Kidney glomerular epithelial cell (primary cell): ENCODE results near the gene DNAJB14.
"Not testable (repeated sequence)": the region's sequence is repeated elsewhere in the genome, so short reads cannot be mapped to it uniquely, and the experiment has no call there.

Experiments used
- DNase-seq: peaks from one replicate; lab custom pipeline; 2025; lab: John Stamatoyannopoulos, UW

Gene DNAJB14

DNA sequence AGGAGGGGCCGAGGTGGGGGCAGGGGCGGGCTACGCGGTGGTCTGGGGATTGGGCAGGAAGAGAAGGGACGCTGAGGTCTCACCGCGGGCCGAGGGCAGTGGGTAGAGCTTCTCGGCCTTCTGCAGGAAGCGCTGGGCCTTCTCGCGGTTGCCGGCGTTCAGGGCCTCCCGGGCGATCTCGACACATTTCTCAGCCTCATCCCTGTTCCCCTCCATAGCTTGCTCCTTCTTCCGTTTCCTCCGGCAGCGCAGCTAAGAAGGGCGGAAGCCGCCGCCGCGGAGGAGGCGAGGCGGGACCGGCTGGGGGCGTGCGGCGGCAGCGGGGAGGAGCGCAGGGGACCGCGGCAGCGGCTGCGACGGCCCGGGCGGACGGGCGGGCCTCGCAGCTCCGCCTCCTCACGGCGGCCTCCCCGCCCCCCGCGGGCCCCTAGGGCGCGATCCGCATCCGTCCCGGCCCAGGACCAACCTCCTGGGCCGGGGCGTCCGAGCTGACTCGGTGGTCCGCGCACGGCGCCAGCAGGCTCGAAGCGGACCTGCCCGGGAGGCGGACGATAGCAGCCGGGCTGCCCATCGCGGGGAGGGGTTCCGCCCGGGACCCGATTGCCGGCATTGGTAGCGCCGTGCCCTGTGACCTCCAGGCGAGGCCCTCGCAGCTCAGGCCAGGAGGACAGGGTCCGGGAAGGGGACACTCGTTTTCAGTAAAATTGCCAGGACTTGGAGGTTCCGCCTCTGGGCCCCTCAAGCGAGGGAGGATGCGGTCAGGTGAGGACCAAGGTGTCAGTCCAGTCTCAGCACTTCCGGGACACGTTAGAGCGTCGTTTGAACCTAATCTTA is at the start of gene DNAJB14:
Gene DNAJB14, minus strand, starts transcription at position 263 of the 834 bp plus-strand sequence. Its CDS starts 47 bp downstream, at position 216.
- peak; percentile 39 for DNase-seq

DNA sequence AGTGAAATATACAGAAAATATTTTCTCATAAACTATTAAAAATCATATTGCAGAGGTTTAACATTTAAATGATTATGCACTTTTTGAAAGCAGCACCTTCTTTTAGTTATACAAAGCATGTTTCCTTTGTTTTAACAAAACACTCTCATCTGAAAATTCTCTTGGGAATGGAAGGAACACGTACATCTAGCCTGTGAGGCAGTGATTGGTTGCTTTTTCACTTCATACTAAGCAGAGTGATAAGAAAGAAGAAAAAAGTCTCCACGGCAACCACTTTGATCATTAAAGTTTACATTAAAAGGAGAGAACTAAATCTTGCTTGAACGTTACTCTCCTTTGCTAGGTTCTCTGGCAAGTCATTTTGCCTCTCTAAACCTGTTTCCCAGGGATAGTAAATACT is 45.3 kb upstream of the DNAJB14 start:
- no peak for DNase-seq

- DNase-seq = no peak
Measured at GRCh38 chr4:99987681-99988080, 41.3 kb upstream of the DNAJB14 start.

- DNase-seq = no peak
Measured at GRCh38 chr4:99986792-99987191, 40.4 kb upstream of the DNAJB14 start.

GRCh38 chr4:99983289-99983943 is 37.0 kb upstream of the DNAJB14 start:
- DNase-seq = no peak

GRCh38 chr4:99979872-99980271 is 33.5 kb upstream of the DNAJB14 start:
- no peak for DNase-seq

- DNase-seq = no peak
Measured at GRCh38 chr4:99971453-99972111, 25.2 kb upstream of the DNAJB14 start.

GRCh38 chr4:99968330-99968729 is 21.9 kb upstream of the DNAJB14 start:
- DNase-seq = peak; percentile 82

- no peak for DNase-seq
Measured at GRCh38 chr4:99966692-99967091, 20.3 kb upstream of the DNAJB14 start.

DNA sequence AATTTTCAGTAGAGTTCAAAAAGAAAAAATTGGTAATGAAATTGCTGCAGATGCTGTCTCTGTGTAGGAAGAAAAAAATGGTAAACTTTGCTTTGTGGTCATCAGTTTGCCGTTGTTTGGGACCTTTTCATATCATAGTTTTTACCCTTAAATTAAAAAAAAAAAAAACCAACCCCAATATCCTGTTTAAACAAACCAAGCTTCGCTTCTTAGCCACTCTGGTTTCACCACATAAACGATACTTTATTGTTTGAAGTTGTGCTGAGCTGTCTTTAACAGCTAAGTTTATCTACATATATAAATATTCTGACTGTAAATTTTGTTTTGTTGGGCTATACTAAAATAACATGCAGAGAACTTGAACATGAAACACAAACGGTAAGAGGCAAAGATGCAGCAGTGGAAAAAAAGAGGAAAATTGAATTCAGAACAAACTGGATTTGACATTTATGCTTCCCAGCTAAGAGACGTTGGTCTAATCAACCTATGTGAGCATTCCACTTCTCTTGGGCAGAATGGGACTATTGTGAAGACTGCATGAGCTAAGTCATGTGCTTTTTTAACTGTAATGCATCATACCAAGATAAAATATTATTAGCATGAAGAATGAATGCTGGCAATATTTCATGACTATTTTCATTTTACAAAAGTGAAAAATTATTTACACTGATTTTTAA is 19.4 kb upstream of the DNAJB14 start:
- no peak for DNase-seq

GRCh38 chr4:99965173-99965572 is 18.8 kb upstream of the DNAJB14 start:
- no peak for DNase-seq

DNA sequence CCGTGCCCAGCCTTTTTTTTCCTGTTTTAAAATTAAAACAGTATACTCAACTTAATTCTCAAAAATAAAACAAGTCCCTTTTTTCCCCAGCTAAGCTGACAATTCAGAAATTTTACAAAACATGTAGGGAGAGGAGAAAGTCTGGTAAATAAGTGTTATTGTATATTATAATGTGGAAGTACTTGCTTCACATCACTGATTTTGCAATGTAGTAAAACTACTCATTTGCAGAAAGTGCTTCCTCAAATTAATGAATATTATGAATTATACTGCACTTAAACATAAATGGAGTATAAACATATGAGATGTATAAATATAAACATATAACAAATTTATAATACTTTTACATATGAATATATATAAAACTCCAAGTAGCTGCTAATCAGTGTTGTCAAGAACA is 15.3 kb upstream of the DNAJB14 start:
- no peak for DNase-seq

DNA sequence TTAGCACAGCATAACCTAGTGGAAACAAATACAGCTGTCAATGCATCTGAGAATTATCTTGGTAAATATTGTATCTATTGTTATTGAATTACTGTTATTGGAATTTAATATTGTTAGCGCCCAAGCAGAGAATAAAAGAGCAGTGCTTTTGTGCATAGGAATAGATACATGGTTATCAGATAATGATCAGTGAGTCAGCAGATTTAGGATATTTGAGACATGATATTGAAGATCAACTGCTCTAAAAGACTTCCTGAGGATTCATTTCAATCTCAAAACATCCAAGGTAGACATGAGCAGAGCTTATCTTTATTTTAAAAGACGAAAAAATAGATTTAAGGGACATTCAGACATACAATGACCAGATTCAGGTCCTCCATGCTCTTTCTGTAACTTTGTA is 14.2 kb upstream of the DNAJB14 start:
- no peak for DNase-seq

GRCh38 chr4:99958207-99958606 is 11.8 kb upstream of the DNAJB14 start:
- not testable (repeated sequence) for DNase-seq

GRCh38 chr4:99950913-99951254 is 4.5 kb upstream of the DNAJB14 start:
- no peak for DNase-seq

DNA sequence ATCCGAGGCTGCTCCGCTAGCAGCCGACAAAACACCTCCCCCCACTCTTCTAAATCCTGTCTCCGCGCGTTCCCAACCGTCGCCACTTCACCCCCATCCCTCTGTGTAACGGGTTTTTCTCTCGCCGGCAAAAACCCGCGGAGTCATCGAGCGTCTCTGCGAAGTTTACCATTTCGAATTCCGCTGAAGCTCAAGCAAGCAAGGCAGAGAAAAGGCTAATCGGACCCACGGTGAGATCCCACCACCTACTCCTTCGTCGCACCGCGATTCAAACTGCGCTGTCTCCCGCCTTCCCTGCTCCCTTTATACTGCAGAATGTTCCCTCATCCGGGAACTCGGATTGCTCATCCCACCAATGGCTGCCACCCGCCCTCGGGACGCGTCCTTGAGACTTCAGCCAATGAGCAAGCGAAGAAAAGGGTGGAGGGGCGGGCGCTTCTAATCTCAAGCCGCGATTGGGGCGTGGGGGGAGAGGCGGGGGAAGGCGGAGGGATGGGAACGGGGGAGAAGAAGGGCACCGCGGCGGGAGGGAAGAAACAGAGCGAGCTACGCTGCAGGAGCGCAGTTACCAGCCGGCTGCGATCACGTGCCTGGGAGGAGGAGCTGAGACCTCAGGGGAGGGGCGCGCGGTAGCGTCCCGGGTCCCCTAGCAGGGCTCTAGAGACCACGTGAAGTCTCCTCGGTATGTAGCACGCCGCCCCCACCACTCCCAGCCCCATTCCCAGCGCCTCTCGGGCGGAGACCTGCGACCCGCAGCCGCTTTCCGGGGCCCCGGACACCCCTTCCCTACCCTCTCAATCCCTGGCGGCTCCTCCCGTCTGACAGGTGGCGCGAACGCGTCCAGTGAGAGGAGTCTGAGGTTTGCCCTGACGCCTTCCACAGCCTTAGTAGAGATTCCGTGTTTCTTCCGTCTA is 3.8 kb upstream of the DNAJB14 start, which contains the start of gene H2AZ1:
Gene H2AZ1, minus strand, starts transcription at position 277 of the 914 bp plus-strand sequence. Its CDS starts 105 bp downstream, at position 172.
- peak; percentile 96 for DNase-seq

GRCh38 chr4:99949034-99949998 is 2.9 kb upstream of the DNAJB14 start:
- DNase-seq = peak; percentile 91

DNA sequence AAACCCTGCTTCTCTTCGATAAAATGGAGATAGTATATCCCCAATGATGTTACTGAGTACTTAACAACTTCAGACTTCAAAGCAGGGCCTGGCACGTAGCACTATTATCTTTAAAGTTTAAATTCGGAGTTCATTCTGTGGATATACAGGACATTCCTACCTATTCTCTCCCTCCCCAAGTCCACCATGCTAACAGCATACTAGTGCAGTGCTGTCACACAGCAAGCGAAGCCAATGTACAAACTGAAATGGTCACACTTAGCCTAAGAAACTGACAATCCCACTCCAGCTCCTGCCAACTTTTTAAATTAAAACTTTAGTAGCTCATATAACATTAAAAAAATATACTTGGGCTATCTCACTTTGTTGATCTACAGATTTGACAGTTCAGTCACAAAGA is 1.2 kb upstream of the DNAJB14 start:
- DNase-seq = no peak

DNA sequence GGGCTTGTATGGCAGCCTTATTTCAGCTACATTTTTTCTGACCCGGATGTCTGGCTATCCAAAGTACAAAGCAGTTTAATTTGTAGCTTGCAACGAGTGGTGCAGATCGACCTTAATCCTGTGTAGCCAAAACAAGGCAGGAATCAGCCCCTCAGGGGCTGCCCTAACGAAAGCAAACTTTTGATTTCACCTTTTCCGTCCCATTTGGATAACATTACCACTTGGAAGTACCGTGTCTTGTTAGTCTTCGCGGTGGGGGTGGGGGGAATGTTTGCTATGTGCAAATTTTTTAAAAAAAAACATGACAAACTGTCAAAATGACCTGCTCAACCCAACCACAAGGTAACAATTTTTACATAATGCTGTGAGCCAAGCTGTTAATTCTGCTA is 766 bp upstream of the DNAJB14 start:
- no peak for DNase-seq
